KMS-11 (cell line): ENCODE data around the gene MACROD2.

Experiments used
- H2AFZ ChIP-seq: fragments of 200-600 bp; sonication (generic); 2 replicates; pipeline ENCODE4 v1.6.1; 2016; ENCODE audit warnings: antibody characterized with exemption, mixed run types, low read depth
- H3K27ac ChIP-seq: fragments of 200-600 bp; sonication (generic); 2 replicates; pipeline ENCODE4 v1.6.1; 2016; ENCODE audit warnings: mild to moderate bottlenecking, mixed run types
- H3K27me3 ChIP-seq: fragments of 200-600 bp; sonication (generic); 2 replicates; pipeline ENCODE4 v1.6.1; 2017; ENCODE audit warnings: mild to moderate bottlenecking, low read depth, mixed run types, moderate library complexity; ENCODE audit not compliant: insufficient read depth
- H3K36me3 ChIP-seq: fragments of 200-600 bp; sonication (generic); 2 replicates; pipeline ENCODE4 v1.6.1; 2017; ENCODE audit warnings: mild to moderate bottlenecking, mixed run types; ENCODE audit not compliant: insufficient read depth
- H3K4me1 ChIP-seq: fragments of 200-600 bp; sonication (generic); 2 replicates; pipeline ENCODE4 v1.6.1; 2016; ENCODE audit warnings: mild to moderate bottlenecking, low read depth, mixed run types; ENCODE audit not compliant: poor library complexity, severe bottlenecking
- H3K4me2 ChIP-seq: fragments of 200-600 bp; sonication (generic); 2 replicates; pipeline ENCODE4 v1.7.0; 2016; ENCODE audit warnings: mild to moderate bottlenecking, mixed run types
- H3K4me3 ChIP-seq: fragments of 200-600 bp; sonication (generic); IDR thresholded peaks from 2 replicates; pipeline ENCODE4 v1.6.1; 2017; ENCODE audit warnings: low read depth, low read length, mixed read lengths; ENCODE audit not compliant: insufficient read depth
- H3K79me2 ChIP-seq: fragments of 200-600 bp; sonication (generic); 2 replicates; pipeline ENCODE4 v1.6.1; 2016; ENCODE audit warnings: low read depth, mixed run types; ENCODE audit not compliant: insufficient read depth
- H3K9ac ChIP-seq: fragments of 200-600 bp; sonication (generic); 2 replicates; pipeline ENCODE4 v1.6.1; 2016; ENCODE audit warnings: mild to moderate bottlenecking, mixed run types
- H4K20me1 ChIP-seq: fragments of 200-600 bp; sonication (generic); 2 replicates; pipeline ENCODE4 v1.6.1; 2016; ENCODE audit warnings: mild to moderate bottlenecking, mixed run types; ENCODE audit not compliant: insufficient read depth
- CTCF ChIP-seq: fragments of 200-600 bp; sonication (generic); conservative IDR thresholded peaks from 2 replicates; pipeline ENCODE4 v1.6.1; 2017; ENCODE audit warnings: low read depth, mild to moderate bottlenecking, antibody characterized with exemption, low read length, moderate library complexity, mixed read lengths

Gene MACROD2

GRCh38 chr20:14666696-14667095, 671.4 kb downstream of the MACROD2 start:
- TF ChIP-seq CTCF, result no peak
- Histone ChIP-seq H3K4me2 (no peak overlapping the region), H3K27me3 (no peaks in the 10 kb centered on the region), H3K79me2 (no peaks in the 10 kb centered on the region), H3K9ac (no peak overlapping the region), H3K4me3 (no peak overlapping the region), H2AFZ (no peak overlapping the region), H4K20me1 (no peaks in the 10 kb centered on the region), H3K4me1 (no peaks in the 10 kb centered on the region), H3K27ac (no peak overlapping the region), H3K36me3 (no peaks in the 10 kb centered on the region)

GRCh38 chr20:14667226-14667625, 671.9 kb downstream of the MACROD2 start:
- no peaks in the 10 kb centered on the region for H3K27me3 ChIP-seq
- no peak for TF ChIP-seq CTCF

GRCh38 chr20:14672066-14672465, 676.8 kb downstream of the MACROD2 start:
- no peak overlapping the region for H3K4me3 ChIP-seq
- H3K4me1 ChIP-seq, result no peaks in the 10 kb centered on the region
- H3K27me3 ChIP-seq, result no peaks in the 10 kb centered on the region
- H3K9ac ChIP-seq, result no peak overlapping the region
- no peaks in the 10 kb centered on the region for H3K36me3 ChIP-seq
- H3K4me2 ChIP-seq, result no peak overlapping the region
- TF ChIP-seq CTCF, result no peak
- H3K27ac ChIP-seq, result no peak overlapping the region
- no peaks in the 10 kb centered on the region for H3K79me2 ChIP-seq
- no peaks in the 10 kb centered on the region for H4K20me1 ChIP-seq
- no peak overlapping the region for H2AFZ ChIP-seq

More at GRCh38 chr20:14667226-14667625, 671.9 kb downstream of the MACROD2 start:
- no peak overlapping the region for H3K4me3 ChIP-seq
- no peak overlapping the region for H3K27ac ChIP-seq
- no peaks in the 10 kb centered on the region for H3K4me1 ChIP-seq
- no peak overlapping the region for H3K9ac ChIP-seq
- no peaks in the 10 kb centered on the region for H3K36me3 ChIP-seq
- H3K4me2 ChIP-seq, result no peak overlapping the region
- no peaks in the 10 kb centered on the region for H3K79me2 ChIP-seq
- no peaks in the 10 kb centered on the region for H4K20me1 ChIP-seq
- H2AFZ ChIP-seq, result no peak overlapping the region

GRCh38 chr20:14673164-14673563, 677.8 kb downstream of the MACROD2 start:
- H3K4me2 ChIP-seq, result no peak overlapping the region
- H4K20me1 ChIP-seq, result no peaks in the 10 kb centered on the region
- no peaks in the 10 kb centered on the region for H3K79me2 ChIP-seq
- no peaks in the 10 kb centered on the region for H3K36me3 ChIP-seq
- H3K4me3 ChIP-seq, result no peak overlapping the region
- no peak overlapping the region for H3K27ac ChIP-seq
- no peaks in the 10 kb centered on the region for H3K4me1 ChIP-seq
- H3K27me3 ChIP-seq, result no peaks in the 10 kb centered on the region
- TF ChIP-seq CTCF, result no peak
- no peak overlapping the region for H3K9ac ChIP-seq
- H2AFZ ChIP-seq, result no peak overlapping the region
